OCI-LY7 (cell line): ENCODE data around the gene CSH1. TPM values are rescaled to one million over a fixed set of nuclear protein-coding genes. Genes with fewer than 3 reads are reported as not detected.
A peak's percentile ranks its signal among the peaks of the same experiment; 100 is the strongest.

ENCODE experiments used
- BruUV-seq: library from RNA; stranded (reverse); fragments of 400-500 nt; replicated peaks from 2 replicates; lab custom pipeline; 2021; lab: Mats Ljungman, UMichigan
- CTCF ChIA-PET: fragments of 300-600 bp; sonication (Branson Sonifier 250); formaldehyde crosslinking; loops from one replicate; lab custom pipeline; 2022; ENCODE audit warnings: antibody characterized with exemption; ENCODE audit not compliant: unreplicated experiment; lab: Charles Lee
- POLR2A ChIA-PET: fragments of 300-600 bp; sonication (Branson Sonifier 250); formaldehyde crosslinking; loops from one replicate; lab custom pipeline; 2022; ENCODE audit warnings: antibody characterized with exemption; lab: Charles Lee
- DNase-seq: peaks from one replicate; pipeline ENCODE4 v3.0.0-alpha.2; 2015; ENCODE audit warnings: low spot score
- H2AFZ ChIP-seq: fragments of 200-600 bp; sonication (generic), shearing (Covaris generic); 2 replicates; pipeline ENCODE4 v1.6.1; 2014; ENCODE audit warnings: mild to moderate bottlenecking, antibody characterized with exemption, low read length, moderate library complexity
- H3K27ac ChIP-seq: fragments of 200-600 bp; sonication (generic); 2 replicates; pipeline ENCODE4 v1.5.1; 2014; ENCODE audit warnings: mixed run types, low read depth, mild to moderate bottlenecking, moderate library complexity, low read length, inconsistent platforms; ENCODE audit not compliant: poor library complexity, severe bottlenecking
- H3K36me3 ChIP-seq: fragments of 200-600 bp; sonication (generic); 2 replicates; pipeline ENCODE4 v1.6.1; 2014; ENCODE audit warnings: mild to moderate bottlenecking, antibody characterized with exemption, low read length, moderate library complexity, mixed read lengths; ENCODE audit not compliant: insufficient read depth
- H3K4me1 ChIP-seq: fragments of 200-600 bp; sonication (generic); 2 replicates; pipeline ENCODE4 v1.5.1; 2014; ENCODE audit warnings: mild to moderate bottlenecking, low read length; ENCODE audit not compliant: insufficient read depth, poor library complexity, severe bottlenecking
- H3K4me2 ChIP-seq: fragments of 200-600 bp; sonication (generic); 2 replicates; pipeline ENCODE4 v1.6.1; 2014; ENCODE audit warnings: mild to moderate bottlenecking, low read length
- H3K4me3 ChIP-seq: fragments of 200-600 bp; sonication (generic); 2 replicates; pipeline ENCODE4 v1.5.1; 2014; ENCODE audit warnings: mild to moderate bottlenecking, low read depth, low read length; ENCODE audit not compliant: poor library complexity, severe bottlenecking
- H3K79me2 ChIP-seq: fragments of 200-600 bp; sonication (generic); 2 replicates; pipeline ENCODE4 v1.6.1; 2016; ENCODE audit warnings: low read depth, mild to moderate bottlenecking, low read length, moderate library complexity, mixed read lengths; ENCODE audit not compliant: insufficient read depth
- H3K9me2 ChIP-seq: fragments of 200-600 bp; sonication (generic); 2 replicates; pipeline ENCODE4 v1.6.1; 2016; ENCODE audit warnings: mild to moderate bottlenecking, low read length, mixed read lengths; ENCODE audit not compliant: insufficient read depth
- H3K9me3 ChIP-seq: fragments of 200-600 bp; sonication (generic); 2 replicates; pipeline ENCODE4 v1.6.1; 2014; ENCODE audit warnings: mild to moderate bottlenecking, mixed run types, low read length, mixed read lengths
- H4K20me1 ChIP-seq: fragments of 200-600 bp; sonication (generic); 2 replicates; pipeline ENCODE4 v1.6.1; 2014; ENCODE audit warnings: mild to moderate bottlenecking, antibody characterized with exemption, low read length, moderate library complexity, mixed read lengths; ENCODE audit not compliant: insufficient read depth
- CTCF ChIP-seq: fragments of 200-600 bp; sonication (generic); conservative IDR thresholded peaks from 2 replicates; pipeline ENCODE4 v1.5.1; 2014; ENCODE audit warnings: mild to moderate bottlenecking, antibody characterized with exemption, low read length, moderate library complexity, mixed read lengths
- EZH2phosphoT487 ChIP-seq: fragments of 200-600 bp; sonication (generic); IDR thresholded peaks from 2 replicates; pipeline ENCODE4 v1.6.1; 2018; ENCODE audit warnings: low read depth, borderline replicate concordance, mild to moderate bottlenecking, mixed run types, antibody characterized with exemption, low read length, moderate library complexity, mixed read lengths
- intact Hi-C: fragments of 100-400 bp; cut with micrococcal nuclease; formaldehyde crosslinking; loops from one replicate; pipeline ENCODE4 v1.10.0; 2022; ENCODE audit not compliant: unreplicated experiment
- total RNA-seq, 2 experiments: library from RNA; depleted of rRNA in 1 of 2; stranded (reverse); fragments of >200 nt in 1 of 2; shearing (Covaris generic) in 1 of 2; gene quantifications; 2 replicates each; pipeline ENCODE4 v1.2.3, GENCODE V29; 2014 to 2022

CSH1 gene
- total RNA-seq, 2 experiments from 2014 or later = not detected

- no peaks in the 10 kb centered on the region for H4K20me1 ChIP-seq
- H3K36me3 ChIP-seq = no peaks in the 10 kb centered on the region; the same call in 1 of the 2 replicates
- TF ChIP-seq CTCF (no peak), EZH2phosphoT487 (no peak)
- intact Hi-C loops = no loop called here
- H3K9me2 ChIP-seq = no peaks in the 10 kb centered on the region
- H3K4me1 ChIP-seq = peaks cover 73% of the 10 kb centered on the region
- POLR2A ChIA-PET = interaction anchor here (1.4 kb wide), 1 partner anchor 8 kb away, joined by 5 read pairs; no protein-coding TSS in a partner anchor
- peaks cover 11% of the 10 kb centered on the region; the same call in 1 of the 2 replicates for H3K79me2 ChIP-seq
- H3K4me2 ChIP-seq = 0 out of 2 replicates have a peak overlapping the region, but pooled peaks have one; percentile 33
- no TSS peak for BruUV-seq
- no peak overlapping the region for H2AFZ ChIP-seq
- CTCF ChIA-PET = interaction anchor here (1.0 kb wide), 1 partner anchor 9 kb away, joined by 3 read pairs; no protein-coding TSS in a partner anchor
- H3K9me3 ChIP-seq = no peaks in the 10 kb centered on the region
- no peak for DNase-seq
- H3K4me3 ChIP-seq = no peak overlapping the region
- no peak overlapping the region for H3K27ac ChIP-seq
Observed at GRCh38 chr17:63937920-63938319, 41.5 kb upstream of the CSH1 start.

DNA sequence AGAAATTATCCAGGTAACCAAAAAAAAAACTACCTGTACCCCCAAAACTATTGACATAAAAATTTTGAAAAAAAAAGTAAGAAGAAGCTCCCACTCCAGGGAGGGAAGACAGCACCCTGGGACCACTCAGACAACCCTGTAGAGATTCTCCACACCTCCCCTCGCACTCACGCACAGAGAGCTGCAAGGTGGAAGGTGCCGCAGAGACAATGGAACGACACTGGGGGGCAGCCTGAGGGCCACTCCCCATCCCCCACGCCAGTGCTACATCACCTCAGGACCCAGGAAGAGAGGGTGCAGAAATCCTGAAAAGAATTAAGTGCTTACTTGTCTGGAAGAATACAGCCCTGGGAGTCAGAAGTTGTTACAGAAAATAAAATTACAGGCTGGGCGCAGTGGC is 40.9 kb upstream of the CSH1 start:
- no peak for DNase-seq
- peak overlapping the region; percentile 32 for H3K27ac ChIP-seq
- H3K9me2 ChIP-seq = no peaks in the 10 kb centered on the region
- no peak overlapping the region for H2AFZ ChIP-seq
- no peaks in the 10 kb centered on the region for H4K20me1 ChIP-seq
- no peaks in the 10 kb centered on the region; the same call in 1 of the 2 replicates for H3K36me3 ChIP-seq
- peaks cover 77% of the 10 kb centered on the region for H3K4me1 ChIP-seq
- peak overlapping the region; percentile 33 for H3K4me2 ChIP-seq
- H3K79me2 ChIP-seq = peaks cover 17% of the 10 kb centered on the region; the same call in 1 of the 2 replicates
- POLR2A ChIA-PET = interaction anchor here (0.6 to 1.4 kb wide), 4 partner anchors 9 to 84 kb away, joined by 3 to 7 read pairs (median 4); no protein-coding TSS in a partner anchor
- CTCF ChIA-PET = no interaction called here
- no peak overlapping the region for H3K4me3 ChIP-seq
- intact Hi-C loops = no loop called here
- TF ChIP-seq EZH2phosphoT487 = no peak
- TF ChIP-seq CTCF = peak; percentile 51
- no peaks in the 10 kb centered on the region for H3K9me3 ChIP-seq
- no TSS peak for BruUV-seq
